Measurements from ENCODE around the gene HMGB1.

GRCh38 chr13:30456290-30456689 is 9.4 kb downstream of the HMGB1 start:
- TF ChIP-seq, protein P1, sequence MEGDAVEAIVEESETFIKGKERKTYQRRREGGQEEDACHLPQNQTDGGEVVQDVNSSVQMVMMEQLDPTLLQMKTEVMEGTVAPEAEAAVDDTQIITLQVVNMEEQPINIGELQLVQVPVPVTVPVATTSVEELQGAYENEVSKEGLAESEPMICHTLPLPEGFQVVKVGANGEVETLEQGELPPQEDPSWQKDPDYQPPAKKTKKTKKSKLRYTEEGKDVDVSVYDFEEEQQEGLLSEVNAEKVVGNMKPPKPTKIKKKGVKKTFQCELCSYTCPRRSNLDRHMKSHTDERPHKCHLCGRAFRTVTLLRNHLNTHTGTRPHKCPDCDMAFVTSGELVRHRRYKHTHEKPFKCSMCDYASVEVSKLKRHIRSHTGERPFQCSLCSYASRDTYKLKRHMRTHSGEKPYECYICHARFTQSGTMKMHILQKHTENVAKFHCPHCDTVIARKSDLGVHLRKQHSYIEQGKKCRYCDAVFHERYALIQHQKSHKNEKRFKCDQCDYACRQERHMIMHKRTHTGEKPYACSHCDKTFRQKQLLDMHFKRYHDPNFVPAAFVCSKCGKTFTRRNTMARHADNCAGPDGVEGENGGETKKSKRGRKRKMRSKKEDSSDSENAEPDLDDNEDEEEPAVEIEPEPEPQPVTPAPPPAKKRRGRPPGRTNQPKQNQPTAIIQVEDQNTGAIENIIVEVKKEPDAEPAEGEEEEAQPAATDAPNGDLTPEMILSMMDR (IDR thresholded peaks at IDR 0.05): no peak
- TF ChIP-seq ZFX (IDR thresholded peaks at IDR 0.05; ENCODE audit: borderline replicate concordance): no peak
